DMS114 treated with DMSO at 0.1 percent for 48 hours (cell line): ENCODE data around the gene SELENOT.
"Not testable (repeated sequence)": the region's sequence is repeated elsewhere in the genome, so short reads cannot be mapped to it uniquely, and the experiment has no call there.

Experiments
- DNase-seq: peaks from one replicate; lab custom pipeline; 2025; ENCODE audit not compliant: unreplicated experiment; lab: John Stamatoyannopoulos, UW

SELENOT gene

GRCh38 chr3:150603153-150603979 lies at the start of gene SELENOT:
TSS of gene SELENOT (plus strand) at chr3:150603321. CDS start at chr3:150603363, 42 bp downstream.
- peak; percentile 86 for DNase-seq

- DNase-seq = no peak
Measured at GRCh38 chr3:150555859-150556436, 47.2 kb upstream of the SELENOT start.

- DNase-seq = no peak
Measured at GRCh38 chr3:150556792-150557191, 46.3 kb upstream of the SELENOT start.

- no peak for DNase-seq
Measured at GRCh38 chr3:150557725-150558124, 45.4 kb upstream of the SELENOT start.

- no peak for DNase-seq
Measured at GRCh38 chr3:150564243-150564642, 38.9 kb upstream of the SELENOT start.

GRCh38 chr3:150567328-150567727 lies 35.8 kb upstream of the SELENOT start:
- no peak for DNase-seq

GRCh38 chr3:150577855-150578254 lies 25.3 kb upstream of the SELENOT start:
- DNase-seq = no peak

- no peak for DNase-seq
Measured at GRCh38 chr3:150581174-150581573, 21.9 kb upstream of the SELENOT start.

- DNase-seq = no peak
Measured at GRCh38 chr3:150582620-150583019, 20.5 kb upstream of the SELENOT start.

- no peak for DNase-seq
Measured at GRCh38 chr3:150583028-150583427, 20.1 kb upstream of the SELENOT start.

- DNase-seq = no peak
Measured at GRCh38 chr3:150588027-150588830, 14.9 kb upstream of the SELENOT start.

- no peak for DNase-seq
Measured at GRCh38 chr3:150589759-150590158, 13.4 kb upstream of the SELENOT start.

- no peak for DNase-seq
Measured at GRCh38 chr3:150594150-150594549, 9.0 kb upstream of the SELENOT start.

GRCh38 chr3:150597646-150598045 lies 5.5 kb upstream of the SELENOT start:
- no peak for DNase-seq

- DNase-seq = no peak
Measured at GRCh38 chr3:150599611-150600297, 3.4 kb upstream of the SELENOT start.

GRCh38 chr3:150600647-150601530 lies 2.2 kb upstream of the SELENOT start:
- DNase-seq = not testable (repeated sequence)

- DNase-seq = no peak
Measured at GRCh38 chr3:150602426-150603152, 532 bp upstream of the SELENOT start.

GRCh38 chr3:150603980-150604319 lies 829 bp downstream of the SELENOT start:
- no peak for DNase-seq

- DNase-seq = no peak
Measured at GRCh38 chr3:150605998-150606641, 3.0 kb downstream of the SELENOT start.
